Psoas muscle (tissue), 8 donors: ENCODE data around the gene MORN1. TPM values are rescaled to one million over a fixed set of nuclear protein-coding genes. Genes with fewer than 3 reads are reported as not detected.

Experiments
- ATAC-seq, 4 donors: fragments of 200-7000 bp; cut with Tn5 transposase; one replicate each; pipeline ENCODE4 v1.9.1; 2020; ENCODE audit warnings: moderate library complexity in 3 of 4, mild to moderate bottlenecking in 2 of 4
- DNase-seq, 2 donors: peaks; one replicate each; pipeline ENCODE4 v3.0.0-alpha.2; 2020
- H3K27ac ChIP-seq: fragments of 200-600 bp; one replicate; pipeline ENCODE4 v1.8.0; 2022
- H3K27me3 ChIP-seq, 3 donors: fragments of 200-600 bp in 1 of 3; one replicate each; pipeline versions ENCODE4 v1.6.1 to v1.8.0; 2013 to 2022; ENCODE audit warnings: low read length in 2 of 3, mild to moderate bottlenecking in 2 of 3, moderate library complexity in 1 of 3; ENCODE audit not compliant: insufficient read depth in 3 of 3
- H3K36me3 ChIP-seq, 2 donors: fragments of 200-600 bp in 1 of 2; one replicate each; pipeline versions ENCODE4 v1.6.1 to v1.8.0; 2013 to 2022; ENCODE audit warnings: low read depth in 1 of 2, mild to moderate bottlenecking in 1 of 2, moderate library complexity in 1 of 2; ENCODE audit not compliant: insufficient read depth in 1 of 2
- H3K4me1 ChIP-seq: fragments of 200-600 bp; one replicate; pipeline ENCODE4 v1.8.0; 2022
- H3K4me3 ChIP-seq: fragments of 200-600 bp; one replicate; pipeline ENCODE4 v1.8.0; 2022; ENCODE audit warnings: mild to moderate bottlenecking
- H3K9me3 ChIP-seq: fragments of 200-600 bp; one replicate; pipeline ENCODE4 v1.8.0; 2022
- WGBS, 3 donors: extraction: QIAGEN DNeasy Blood & Tissue Kit; methylation state at CpG; one replicate each; pipeline versions ENCODE4 v1.1.6 to v1.1.7; 2013; 5-methylcytosine and 5-hydroxymethylcytosine counted together
- intact Hi-C, 2 donors: fragments of 100-400 bp; cut with DNase I; formaldehyde crosslinking; loops; one replicate each; pipeline versions ENCODE4 v1.11.0 to v1.14.2; 2022
- polyA plus RNA-seq, 3 donors: library from polyadenylated mRNA; stranded (reverse); fragments of 200-250 nt; gene quantifications; one replicate each; pipeline ENCODE4 v1.2.3, GENCODE V29; 2013
- total RNA-seq, 4 donors: library from RNA; stranded (reverse); fragmentation: NEBNext Ultra II Directional in 2 of 4; extraction: Animal tissue kit (Norgen Biotek cat#: 25700) in 2 of 4; gene quantifications; one replicate each; pipeline versions ENCODE4 v1.2.1 to v1.2.4, GENCODE V29; 2021 to 2023
- TF ChIP-seq, protein P1 (sequence below): fragments of 200-600 bp; IDR thresholded peaks from one replicate; pipeline ENCODE4 v1.8.0; 2022; ENCODE audit warnings: antibody characterized with exemption
- donor health status: healthy with polysubstance abuse.
- donor health status: DM: no; HTN: no; CAD: no; lungs with moderate emphysema.
- donor health status: Bipolar disorder and iron deficiency.
- donor health status: healthy.
- donor health status: DM: yes; HTN: yes; CAD: no.
- donor health status: DM: no; HTN: no; CAD: no.
- donor health status: DM: no; HTN: no; CAD: no.
- donor health status: DM: yes; HTN: yes; CAD: no.

Gene MORN1
- total and polyA plus RNA-seq, 7 donors, result 1.2 to 7.3 (median 4.2) TPM

DNA sequence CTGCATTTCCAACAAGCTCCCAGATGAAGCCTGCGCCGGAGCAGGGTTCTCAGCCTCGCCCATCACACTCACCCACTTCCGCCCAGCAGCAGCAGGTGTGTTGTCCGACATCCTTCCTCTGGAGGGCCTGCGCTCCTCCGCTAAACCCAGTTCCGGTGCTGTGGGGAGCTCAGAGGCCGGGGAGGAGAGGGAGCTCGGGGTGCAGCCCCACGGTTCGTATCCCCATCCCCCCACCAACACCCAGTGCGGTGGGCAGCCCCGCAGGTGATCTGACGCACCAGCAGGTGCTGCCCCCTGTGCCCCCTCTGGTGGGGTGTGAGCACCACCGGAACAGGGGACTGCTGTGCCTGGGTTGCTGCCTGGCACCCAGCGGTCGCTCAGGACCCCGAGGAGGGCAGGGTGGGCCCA lies 24.5 kb upstream of the MORN1 start:
- H3K27ac ChIP-seq, result no peak overlapping the region
- 61 to 75% (median 73%) methylated on average over 17 to 19 of the region's 19 CpGs for WGBS, 3 donors
- peaks cover 0 to 46% (median 24%) of the 10 kb centered on the region in 3 donors for H3K27me3 ChIP-seq
- DNase-seq (no peak), ATAC-seq (no peak)
- TF ChIP-seq, protein P1, sequence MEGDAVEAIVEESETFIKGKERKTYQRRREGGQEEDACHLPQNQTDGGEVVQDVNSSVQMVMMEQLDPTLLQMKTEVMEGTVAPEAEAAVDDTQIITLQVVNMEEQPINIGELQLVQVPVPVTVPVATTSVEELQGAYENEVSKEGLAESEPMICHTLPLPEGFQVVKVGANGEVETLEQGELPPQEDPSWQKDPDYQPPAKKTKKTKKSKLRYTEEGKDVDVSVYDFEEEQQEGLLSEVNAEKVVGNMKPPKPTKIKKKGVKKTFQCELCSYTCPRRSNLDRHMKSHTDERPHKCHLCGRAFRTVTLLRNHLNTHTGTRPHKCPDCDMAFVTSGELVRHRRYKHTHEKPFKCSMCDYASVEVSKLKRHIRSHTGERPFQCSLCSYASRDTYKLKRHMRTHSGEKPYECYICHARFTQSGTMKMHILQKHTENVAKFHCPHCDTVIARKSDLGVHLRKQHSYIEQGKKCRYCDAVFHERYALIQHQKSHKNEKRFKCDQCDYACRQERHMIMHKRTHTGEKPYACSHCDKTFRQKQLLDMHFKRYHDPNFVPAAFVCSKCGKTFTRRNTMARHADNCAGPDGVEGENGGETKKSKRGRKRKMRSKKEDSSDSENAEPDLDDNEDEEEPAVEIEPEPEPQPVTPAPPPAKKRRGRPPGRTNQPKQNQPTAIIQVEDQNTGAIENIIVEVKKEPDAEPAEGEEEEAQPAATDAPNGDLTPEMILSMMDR, result no peak
- H3K4me3 ChIP-seq, result no peak overlapping the region
- H3K36me3 ChIP-seq, result no peaks in the 10 kb centered on the region
- H3K9me3 ChIP-seq, result no peaks in the 10 kb centered on the region
- intact Hi-C loops, result loop anchor here in 1 of 2 donors (5.0 to 10.0 kb wide), 2 partner anchors 229 to 371 kb away; no protein-coding TSS in a partner anchor
- peaks cover 19% of the 10 kb centered on the region for H3K4me1 ChIP-seq

DNA sequence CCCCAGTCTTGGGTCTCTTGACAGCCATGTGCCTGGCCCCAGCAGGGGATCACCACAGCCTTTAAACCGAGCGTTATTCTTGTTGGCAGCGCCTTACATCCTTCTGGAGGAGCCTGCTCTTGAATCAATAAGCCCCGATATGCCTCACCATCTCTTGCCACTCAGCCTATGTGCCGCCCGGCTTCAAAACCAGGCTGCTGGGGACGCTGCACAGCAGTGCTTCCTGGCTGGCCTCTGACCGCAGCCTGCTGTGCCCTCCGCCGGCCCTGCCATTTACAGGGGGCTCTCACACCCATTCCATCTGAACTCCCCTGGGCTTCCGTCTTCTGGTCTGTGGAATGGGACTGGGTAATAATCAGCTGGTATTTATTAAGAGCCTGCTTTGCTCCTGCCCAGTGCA lies 24.0 kb upstream of the MORN1 start:
- 65 to 70% (median 69%) methylated on average over 11 of the region's 11 CpGs for WGBS, 3 donors
- intact Hi-C loops, result loop anchor here in 1 of 2 donors (5.0 to 10.0 kb wide), 2 partner anchors 229 to 372 kb away; no protein-coding TSS in a partner anchor
- no peak for ATAC-seq
- Histone ChIP-seq H3K4me1 (peaks cover 19% of the 10 kb centered on the region), H3K27me3 (peaks cover 0 to 41% (median 21%) of the 10 kb centered on the region in 3 donors), H3K4me3 (no peak overlapping the region), H3K36me3 (no peaks in the 10 kb centered on the region), H3K9me3 (no peaks in the 10 kb centered on the region), H3K27ac (no peak overlapping the region)
- TF ChIP-seq, protein P1, result no peak
- DNase-seq, result no peak

DNA sequence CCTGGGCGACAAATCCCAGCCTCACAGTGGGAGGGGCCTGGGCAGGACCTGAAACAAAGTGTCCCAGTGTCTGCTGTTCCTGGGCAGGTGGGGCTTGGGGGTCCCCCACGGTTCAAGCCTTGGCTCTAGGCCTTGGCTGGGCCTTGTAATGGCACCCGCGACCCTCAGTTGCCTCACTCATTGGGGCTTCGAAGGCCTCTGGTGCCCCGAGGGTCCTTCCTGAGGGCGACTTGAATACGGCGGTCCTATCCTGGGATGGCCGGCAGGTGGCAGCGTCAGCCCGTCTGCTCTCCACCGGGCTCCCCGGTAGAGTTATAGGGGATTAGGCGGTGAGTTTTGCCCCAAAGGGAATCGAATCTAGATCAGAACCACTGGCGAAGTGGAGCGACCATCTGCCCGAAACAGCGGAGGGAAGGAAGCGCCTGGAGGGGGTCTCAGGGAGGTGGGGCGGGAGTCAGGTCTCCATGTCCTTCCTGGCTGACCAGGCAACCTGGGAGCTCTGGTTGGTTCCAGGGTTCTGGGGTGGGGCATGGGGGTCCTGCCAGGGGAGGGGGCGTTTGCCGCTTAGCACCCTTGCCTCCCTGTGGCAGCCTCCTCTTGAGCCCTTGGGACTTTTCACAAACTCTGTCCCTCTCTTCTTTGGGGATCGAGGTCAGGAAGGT lies 23.1 kb upstream of the MORN1 start:
- H3K4me3 ChIP-seq, result no peak overlapping the region
- DNase-seq (peak; percentile 76 to 86), ATAC-seq (peak in 3 of 4 donors; percentile 29 to 63 (median 42))
- H3K36me3 ChIP-seq, result peaks cover 0 to 5% of the 10 kb centered on the region in 2 donors
- intact Hi-C loops, result loop anchor here (1.0 to 10.0 kb wide), 4 partner anchors 113 to 230 kb away; partner anchors contain the start of genes HES5 (in 1 of the 2) and PANK4 (in 1 of the 2)
- TF ChIP-seq, protein P1, result peak; percentile 90
- H3K27ac ChIP-seq, result no peak overlapping the region
- WGBS, 3 donors, result 2 to 5% (median 3%) methylated on average over 23 to 25 of the region's 25 CpGs
- no peaks in the 10 kb centered on the region for H3K9me3 ChIP-seq
- H3K27me3 ChIP-seq, result peaks cover 0 to 32% (median 17%) of the 10 kb centered on the region in 3 donors
- peaks cover 19% of the 10 kb centered on the region for H3K4me1 ChIP-seq

DNA sequence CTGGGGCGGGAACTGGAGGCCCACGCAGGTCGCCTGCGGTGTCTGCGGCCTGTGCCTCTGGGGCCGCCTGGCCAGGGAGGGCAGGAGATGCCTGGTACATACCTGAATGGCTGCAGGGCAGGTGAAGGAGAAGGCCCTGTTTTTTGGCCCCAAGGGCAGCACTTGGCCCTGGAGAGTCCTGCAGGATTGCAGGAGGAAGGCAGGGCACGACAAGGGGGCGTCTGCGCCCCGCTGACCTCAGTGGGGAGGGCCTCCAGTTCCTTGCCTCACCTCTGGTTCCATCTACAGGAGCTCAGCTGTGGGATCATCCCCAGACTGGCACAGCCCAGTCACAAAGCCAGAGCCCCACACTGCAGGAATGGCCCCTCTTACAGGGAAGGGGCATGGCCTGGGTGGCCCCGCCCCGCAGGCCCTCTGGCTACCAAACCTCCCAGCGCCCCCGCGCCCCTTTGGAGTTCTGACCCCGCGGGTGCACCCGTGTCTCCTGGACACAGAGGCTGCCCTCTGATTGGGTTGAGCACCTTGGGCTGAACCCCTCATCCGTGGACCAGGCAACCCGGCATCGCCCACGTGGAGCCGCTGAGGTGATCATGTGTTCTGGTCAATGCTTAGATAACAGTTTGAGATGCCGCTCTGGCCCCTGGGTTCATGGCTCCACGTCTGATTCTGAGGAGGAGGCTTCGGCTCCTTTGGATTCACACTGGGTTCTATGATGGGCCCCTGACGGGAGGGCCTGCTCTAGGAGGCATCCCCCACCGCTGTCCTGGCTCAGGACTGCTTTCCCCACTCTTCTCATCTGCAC lies 22.3 kb upstream of the MORN1 start:
- no peak for DNase-seq
- Histone ChIP-seq H3K27ac (no peak overlapping the region), H3K4me1 (peaks cover 19% of the 10 kb centered on the region), H3K27me3 (peaks cover 0 to 25% (median 14%) of the 10 kb centered on the region in 3 donors), H3K9me3 (no peaks in the 10 kb centered on the region), H3K4me3 (peak overlapping the region; percentile 100), H3K36me3 (peaks cover 0 to 13% of the 10 kb centered on the region in 2 donors)
- intact Hi-C loops, result loop anchor here (1.0 to 10.0 kb wide), 4 partner anchors 114 to 231 kb away; partner anchors contain the start of genes HES5 (in 1 of the 2) and PANK4 (in 1 of the 2)
- ATAC-seq, result no peak
- WGBS, 3 donors, result 47 to 59% (median 50%) methylated on average over 26 to 28 of the region's 28 CpGs
- TF ChIP-seq, protein P1, result no peak
